Prostate gland (tissue), 2 donors: Measurements from ENCODE around the gene ATF7IP.

Experiments used
- CTCF ChIP-seq, 4 experiments: fragments of 200-600 bp in 2 of 4; fragments of 450-650 bp in 2 of 4; sonication (generic) in 2 of 4; IDR thresholded peaks; 1 replicate in 3 of 4; 2 replicates in 1 of 4; pipeline ENCODE4 v1.5.1; 2016 to 2019; ENCODE audit warnings: antibody characterized with exemption in 4 of 4, mild to moderate bottlenecking in 2 of 4, moderate library complexity in 2 of 4
- POLR2A ChIP-seq: fragments of 450-650 bp; IDR thresholded peaks from one replicate; pipeline ENCODE4 v1.6.1; 2016; ENCODE audit warnings: antibody characterized with exemption, mild to moderate bottlenecking

GRCh38 chr12:14514946-14515345 lies 149.5 kb downstream of the ATF7IP start:
- TF ChIP-seq CTCF (IDR thresholded peaks at IDR 0.05) (no peak), POLR2A (no peak)
